Tibial nerve (tissue), 4 donors: ENCODE results near the gene CCDC91. TPM values are rescaled to one million over a fixed set of nuclear protein-coding genes. Genes with fewer than 3 reads are reported as not detected.

Experiments used
- DNase-seq, 2 donors: peaks; one replicate each; pipeline ENCODE4 v3.0.0-alpha.2; 2019; ENCODE audit warnings: low spot score in 2 of 2
- H3K27ac ChIP-seq, 4 donors: fragments of 200-600 bp; sonication (generic) in 3 of 4; one replicate each; pipeline ENCODE4 v1.5.1; 2017 to 2019; ENCODE audit warnings: mild to moderate bottlenecking in 1 of 4
- H3K27me3 ChIP-seq, 2 donors: fragments of 200-600 bp; sonication (generic) in 1 of 2; one replicate each; pipeline versions ENCODE4 v1.5.1 to v1.6.0; 2017 to 2019
- H3K36me3 ChIP-seq, 3 donors: fragments of 200-600 bp; sonication (generic); one replicate each; pipeline ENCODE4 v1.5.1; 2018 to 2019
- H3K4me1 ChIP-seq, 4 donors: fragments of 200-600 bp; sonication (generic) in 3 of 4; one replicate each; pipeline ENCODE4 v1.5.1; 2017 to 2019
- H3K4me3 ChIP-seq, 4 donors: fragments of 200-600 bp; sonication (generic) in 3 of 4; one replicate each; pipeline ENCODE4 v1.5.1; 2017 to 2019; ENCODE audit warnings: mild to moderate bottlenecking in 1 of 4, moderate library complexity in 1 of 4
- H3K9me3 ChIP-seq, 4 donors: fragments of 200-600 bp; sonication (generic) in 3 of 4; one replicate each; pipeline ENCODE4 v1.5.1; 2017 to 2019
- EP300 ChIP-seq, 2 donors: sonication (generic); formaldehyde crosslinking; IDR thresholded peaks; one replicate each; pipeline ENCODE4 v1.6.1; 2017; ENCODE audit warnings: antibody characterized with exemption in 2 of 2, mild to moderate bottlenecking in 1 of 2
- POLR2A ChIP-seq, 2 donors: fragments of 450-650 bp; IDR thresholded peaks; one replicate each; pipeline ENCODE4 v1.6.1; 2017; ENCODE audit warnings: antibody characterized with exemption in 2 of 2, mild to moderate bottlenecking in 2 of 2, moderate library complexity in 2 of 2
- WGBS, 2 donors: methylation state at CpG; one replicate each; pipeline ENCODE4 v1.1.5; 2018; 5-methylcytosine and 5-hydroxymethylcytosine counted together
- total RNA-seq, 4 donors: library from RNA; depleted of rRNA; stranded (reverse); fragments of >200 nt; gene quantifications; one replicate each; pipeline ENCODE4 v1.1.0, GENCODE V29; 2016
- TF ChIP-seq, protein P1 (sequence below), 5 experiments: fragments of 200-600 bp in 3 of 5; fragments of 450-650 bp in 2 of 5; sonication (generic) in 3 of 5; IDR thresholded peaks; one replicate each; pipeline ENCODE4 v1.5.1; 2016 to 2019; ENCODE audit warnings: antibody characterized with exemption in 5 of 5, mild to moderate bottlenecking in 3 of 5, moderate library complexity in 2 of 5

CCDC91 gene
- total RNA-seq, 4 donors from 2014 or later, result 39.0 to 76.5 (median 44.0) TPM

DNA sequence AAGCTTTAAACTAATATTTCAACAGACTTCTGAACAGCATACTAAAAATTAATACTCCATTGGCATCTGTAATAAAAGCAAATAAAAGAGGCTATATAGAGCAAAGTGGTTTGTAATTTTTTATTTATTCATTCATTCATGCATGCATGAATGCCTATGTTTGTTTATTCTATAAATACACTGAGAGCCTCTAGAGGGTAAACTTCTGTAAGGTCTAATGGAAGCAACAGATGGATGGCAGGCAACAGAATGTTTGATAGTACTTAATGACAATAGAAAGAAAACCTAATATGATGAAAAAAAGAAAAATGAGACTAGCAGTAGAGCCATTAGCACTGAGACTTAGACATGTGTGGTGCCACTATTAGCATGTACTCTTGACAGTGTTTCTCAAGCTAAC lies 253.1 kb downstream of the CCDC91 start:
- no peak for TF ChIP-seq POLR2A (IDR thresholded peaks at IDR 0.05)
- TF ChIP-seq, protein P1, sequence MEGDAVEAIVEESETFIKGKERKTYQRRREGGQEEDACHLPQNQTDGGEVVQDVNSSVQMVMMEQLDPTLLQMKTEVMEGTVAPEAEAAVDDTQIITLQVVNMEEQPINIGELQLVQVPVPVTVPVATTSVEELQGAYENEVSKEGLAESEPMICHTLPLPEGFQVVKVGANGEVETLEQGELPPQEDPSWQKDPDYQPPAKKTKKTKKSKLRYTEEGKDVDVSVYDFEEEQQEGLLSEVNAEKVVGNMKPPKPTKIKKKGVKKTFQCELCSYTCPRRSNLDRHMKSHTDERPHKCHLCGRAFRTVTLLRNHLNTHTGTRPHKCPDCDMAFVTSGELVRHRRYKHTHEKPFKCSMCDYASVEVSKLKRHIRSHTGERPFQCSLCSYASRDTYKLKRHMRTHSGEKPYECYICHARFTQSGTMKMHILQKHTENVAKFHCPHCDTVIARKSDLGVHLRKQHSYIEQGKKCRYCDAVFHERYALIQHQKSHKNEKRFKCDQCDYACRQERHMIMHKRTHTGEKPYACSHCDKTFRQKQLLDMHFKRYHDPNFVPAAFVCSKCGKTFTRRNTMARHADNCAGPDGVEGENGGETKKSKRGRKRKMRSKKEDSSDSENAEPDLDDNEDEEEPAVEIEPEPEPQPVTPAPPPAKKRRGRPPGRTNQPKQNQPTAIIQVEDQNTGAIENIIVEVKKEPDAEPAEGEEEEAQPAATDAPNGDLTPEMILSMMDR (IDR thresholded peaks at IDR 0.05), result no peak
- no peak for TF ChIP-seq EP300 (IDR thresholded peaks at IDR 0.05)
- no peaks in the 10 kb centered on the region for H3K36me3 ChIP-seq
- no peak overlapping the region for H3K27ac ChIP-seq
- H3K27me3 ChIP-seq, result no peaks in the 10 kb centered on the region
- no peak overlapping the region for H3K4me3 ChIP-seq
- no peak for DNase-seq
- no peaks in the 10 kb centered on the region for H3K4me1 ChIP-seq
- H3K9me3 ChIP-seq, result no peaks in the 10 kb centered on the region

GRCh38 chr12:28446031-28446430 lies 255.8 kb downstream of the CCDC91 start:
- Histone ChIP-seq H3K36me3 (no peaks in the 10 kb centered on the region), H3K27me3 (no peaks in the 10 kb centered on the region), H3K27ac (no peak overlapping the region), H3K4me1 (no peaks in the 10 kb centered on the region), H3K4me3 (no peak overlapping the region), H3K9me3 (no peaks in the 10 kb centered on the region)
- TF ChIP-seq, protein P1 (IDR thresholded peaks at IDR 0.05), result no peak
- TF ChIP-seq POLR2A (IDR thresholded peaks at IDR 0.05), result no peak
- no peak for TF ChIP-seq EP300 (IDR thresholded peaks at IDR 0.05)
- DNase-seq, result no peak

DNA sequence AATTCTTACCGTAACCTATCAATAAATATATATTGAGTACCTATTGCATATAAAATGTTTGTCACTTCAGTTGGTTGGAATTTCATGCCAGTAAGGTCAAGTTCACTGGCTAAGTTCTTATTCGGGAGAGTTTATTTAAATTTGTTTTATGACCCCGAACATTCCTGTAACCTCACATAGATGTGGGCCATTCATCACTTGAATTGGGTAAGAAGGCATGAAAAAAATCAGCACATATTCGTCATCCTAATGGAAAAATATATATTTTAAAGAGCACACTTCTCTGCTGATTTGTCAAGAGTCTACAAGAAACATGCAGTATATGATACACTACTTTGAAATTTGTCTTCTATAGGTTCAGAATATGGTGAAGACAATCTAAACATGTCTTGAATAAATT lies 263.4 kb downstream of the CCDC91 start:
- no peak for DNase-seq
- Histone ChIP-seq H3K4me1 (peaks cover 0 to 15% (median 0%) of the 10 kb centered on the region in 4 donors), H3K4me3 (no peak overlapping the region), H3K9me3 (no peaks in the 10 kb centered on the region), H3K36me3 (peaks cover 0 to 8% (median 0%) of the 10 kb centered on the region in 3 donors), H3K27me3 (no peaks in the 10 kb centered on the region), H3K27ac (no peak overlapping the region)
- 78 to 83% methylated on average over 4 of the region's 4 CpGs for WGBS, 2 donors
- TF ChIP-seq POLR2A (IDR thresholded peaks at IDR 0.05) (no peak), EP300 (IDR thresholded peaks at IDR 0.05) (no peak)
- TF ChIP-seq, protein P1 (IDR thresholded peaks at IDR 0.05), result no peak

- H3K9me3 ChIP-seq, result no peaks in the 10 kb centered on the region
- H3K4me3 ChIP-seq, result no peak overlapping the region
- H3K27ac ChIP-seq, result peak overlapping the region in 1 of 4 donors; percentile 35
- H3K36me3 ChIP-seq, result peaks cover 0 to 21% (median 0%) of the 10 kb centered on the region in 3 donors
- H3K27me3 ChIP-seq, result no peaks in the 10 kb centered on the region
- DNase-seq, result no peak
- 63 to 74% methylated on average over 5 of the region's 5 CpGs for WGBS, 2 donors
- TF ChIP-seq EP300 (IDR thresholded peaks at IDR 0.05), result no peak
- TF ChIP-seq, protein P1 (IDR thresholded peaks at IDR 0.05), result no peak
- no peak for TF ChIP-seq POLR2A (IDR thresholded peaks at IDR 0.05)
- peaks cover 0 to 18% (median 0%) of the 10 kb centered on the region in 4 donors for H3K4me1 ChIP-seq
These were observed 266.9 kb downstream of the CCDC91 start for GRCh38 chr12:28456934-28457710.

DNA sequence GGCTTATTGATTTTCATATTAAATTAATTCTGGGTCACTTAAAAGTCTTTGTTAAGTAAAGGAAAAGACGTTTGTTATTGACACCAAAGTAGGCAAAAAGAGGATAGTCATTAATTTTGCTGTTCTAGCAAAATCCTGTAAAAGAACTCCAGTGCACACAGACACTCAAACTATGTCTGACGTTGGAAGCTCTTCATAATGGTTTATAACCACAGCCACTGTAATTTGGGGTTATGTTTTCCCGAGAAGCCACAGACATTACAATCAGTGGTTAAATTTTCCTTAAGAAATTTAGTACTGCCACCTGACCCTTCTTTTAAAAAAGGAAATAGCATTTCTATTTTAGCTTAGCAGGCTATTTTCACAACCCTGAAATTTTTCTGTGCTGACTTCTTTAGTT lies 267.5 kb downstream of the CCDC91 start:
- Histone ChIP-seq H3K4me3 (no peak overlapping the region), H3K27me3 (no peaks in the 10 kb centered on the region), H3K36me3 (peaks cover 0 to 21% (median 0%) of the 10 kb centered on the region in 3 donors), H3K4me1 (peaks cover 0 to 18% (median 0%) of the 10 kb centered on the region in 4 donors), H3K27ac (no peak overlapping the region), H3K9me3 (no peaks in the 10 kb centered on the region)
- 37 to 48% methylated on average over 3 of the region's 3 CpGs for WGBS, 2 donors
- TF ChIP-seq, protein P1 (IDR thresholded peaks at IDR 0.05), result no peak
- TF ChIP-seq EP300 (IDR thresholded peaks at IDR 0.05) (no peak), POLR2A (IDR thresholded peaks at IDR 0.05) (no peak)
- DNase-seq, result no peak
